GM12874 (cell line): ENCODE measurements around the gene KCNN3.

ENCODE experiments used
- CTCF ChIP-seq: IDR thresholded peaks from 2 replicates; pipeline ENCODE4 v1.5.1; 2011; ENCODE audit warnings: low read depth, mild to moderate bottlenecking, control low read depth, low read length, moderate library complexity; ENCODE audit not compliant: insufficient read depth

Gene KCNN3

DNA sequence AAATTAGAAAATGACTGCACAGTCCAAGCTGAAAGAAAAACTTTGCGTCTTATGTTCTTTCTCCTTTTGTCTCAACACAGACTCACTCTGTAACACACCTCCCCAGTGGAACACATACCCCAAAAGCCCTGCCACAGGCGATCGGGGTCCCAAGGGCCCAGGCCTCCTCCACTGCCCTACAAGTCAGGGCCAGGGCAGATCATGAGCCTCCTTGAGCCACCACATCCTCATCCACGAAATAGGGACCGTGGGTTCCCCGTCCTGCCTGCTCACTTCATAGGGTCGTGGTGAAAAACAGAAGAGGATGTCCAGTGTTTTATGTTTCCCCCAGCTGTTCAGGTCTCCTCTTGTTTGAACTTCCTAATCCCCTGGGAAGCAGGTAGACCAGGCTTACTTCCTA, 116.7 kb downstream of the KCNN3 start:
- no peak for TF ChIP-seq CTCF

DNA sequence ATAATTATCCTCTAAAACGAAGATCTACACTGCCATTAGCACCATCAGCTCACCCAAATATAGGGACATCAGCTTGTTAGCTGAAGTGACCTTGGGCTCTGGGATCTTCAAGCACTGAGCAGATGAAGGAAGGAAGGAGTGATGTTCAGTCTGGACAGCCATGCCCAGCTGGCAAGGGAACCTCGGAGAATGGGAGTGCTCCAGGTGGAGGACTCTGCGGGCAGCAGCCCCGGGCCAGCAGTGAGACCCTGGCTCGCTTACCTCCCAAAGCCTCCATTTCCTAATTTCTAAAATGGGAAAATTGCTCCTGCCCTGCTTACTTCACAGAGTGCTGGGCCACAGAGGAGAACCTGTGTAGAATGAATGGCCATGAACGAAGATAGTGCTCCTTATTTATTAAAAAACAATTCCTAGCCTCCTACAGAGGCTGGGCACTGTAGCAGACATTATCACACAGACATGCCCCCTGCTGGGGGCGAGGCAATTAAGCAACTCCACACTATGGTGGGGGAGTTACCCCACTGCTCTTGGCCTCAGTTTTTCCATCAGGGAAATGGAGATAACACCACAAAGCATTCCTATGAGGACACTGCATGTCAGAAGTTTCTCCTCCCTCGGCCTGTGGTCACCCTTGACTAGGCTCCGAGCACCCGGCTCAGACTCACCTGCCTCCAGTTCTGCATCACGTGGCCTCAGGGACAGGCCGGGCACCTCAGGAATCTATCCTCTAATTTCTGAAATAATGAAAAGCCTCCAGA, 117.6 kb downstream of the KCNN3 start:
- peak; percentile 34 for TF ChIP-seq CTCF

DNA sequence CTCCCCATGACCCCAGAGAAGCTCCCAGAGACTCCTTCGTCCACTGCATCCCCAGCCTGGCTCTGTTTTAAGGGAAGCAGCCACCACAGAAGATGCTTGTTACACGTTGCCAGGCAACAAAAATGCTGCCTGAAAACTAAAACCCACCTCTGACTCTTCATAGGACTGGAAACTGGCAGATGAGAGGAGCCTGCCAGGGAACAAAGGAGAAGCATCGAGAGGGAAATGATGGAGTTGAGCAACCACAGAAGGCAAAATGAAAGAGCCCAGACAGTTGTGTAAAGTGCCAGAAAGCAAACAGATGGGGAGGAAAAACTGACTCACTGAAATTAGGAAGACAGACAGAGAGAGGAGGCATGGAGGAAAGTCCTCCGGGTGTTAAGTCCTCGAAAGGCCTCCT, 118.4 kb downstream of the KCNN3 start:
- no peak for TF ChIP-seq CTCF

GRCh38 chr1:154750681-154751665, 119.1 kb downstream of the KCNN3 start:
- no peak for TF ChIP-seq CTCF

DNA sequence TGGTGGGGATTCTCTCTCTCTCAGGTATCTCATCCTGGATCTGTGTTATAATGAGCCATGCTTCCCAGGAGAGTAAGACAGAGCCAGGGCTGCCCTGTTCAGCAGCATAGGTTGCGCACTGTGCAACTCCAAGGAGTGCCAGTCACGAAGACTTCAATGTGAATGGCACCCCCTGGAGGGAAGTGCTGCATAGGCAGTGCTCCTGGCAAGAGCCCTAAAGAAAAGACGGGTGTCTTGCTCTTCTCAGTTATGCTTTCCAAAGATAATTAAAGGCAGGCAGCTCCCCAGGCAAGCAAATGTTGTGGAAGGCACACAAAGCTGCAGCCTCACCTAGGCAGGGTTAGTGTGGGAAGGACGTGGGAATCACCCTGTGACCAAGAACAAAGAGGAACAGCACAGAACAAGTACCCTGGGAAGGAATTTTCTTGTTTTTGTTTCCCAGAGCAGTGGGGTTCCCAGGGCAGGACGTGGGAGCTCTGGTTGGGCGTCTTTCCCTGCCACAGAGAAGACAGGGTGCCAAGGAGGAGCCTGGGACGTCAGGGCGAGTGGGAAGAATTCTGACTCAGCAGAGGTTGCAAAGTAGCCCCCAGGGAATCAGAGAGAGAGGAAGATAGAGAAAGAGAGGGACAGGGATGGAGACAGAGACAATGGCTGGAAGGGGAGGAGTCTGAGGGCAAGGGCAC, 120.9 kb downstream of the KCNN3 start:
- TF ChIP-seq CTCF = peak; percentile 37; the same call in 1 of the 2 replicates

GRCh38 chr1:154748405-154748775, 121.7 kb downstream of the KCNN3 start:
- TF ChIP-seq CTCF = no peak
